Activated CD8-positive, alpha-beta T cell treated with anti-CD3 and anti-CD28 coated beads, Interleukin-2, amount 10 ng/mL, durations not matched to agents 7 days and 5 days (primary cell): ENCODE results near the gene BDNF. TPM values are rescaled to one million over a fixed set of nuclear protein-coding genes. Genes with fewer than 3 reads are reported as not detected.

Experiments
- ATAC-seq: fragments of 150-1000 bp; cut with Tn5 transposase; one replicate; pipeline ENCODE4 v1.10.0; 2021; ENCODE audit warnings: moderate library complexity
- CTCF ChIA-PET: fragments of 350-600 bp; sonication (Branson Sonifier 250); formaldehyde crosslinking; loops from one replicate; lab custom pipeline; 2021; ENCODE audit warnings: antibody characterized with exemption; lab: Charles Lee
- POLR2A ChIA-PET: fragments of 350-600 bp; sonication (Branson Sonifier 250); formaldehyde crosslinking; loops from one replicate; lab custom pipeline; 2021; ENCODE audit warnings: antibody characterized with exemption; lab: Charles Lee
- DNase-seq: peaks from one replicate; pipeline ENCODE4 v3.0.0-alpha.2; 2020
- H3K27ac Mint-ChIP-seq: one replicate; pipeline ENCODE4 v1.8.0; 2021; ENCODE audit warnings: mild to moderate bottlenecking, mixed read lengths
- H3K27me3 Mint-ChIP-seq: one replicate; pipeline ENCODE4 v1.8.0; 2021; ENCODE audit warnings: low read depth, mixed read lengths
- H3K36me3 Mint-ChIP-seq: one replicate; pipeline ENCODE4 v1.8.0; 2021; ENCODE audit warnings: low read depth, mixed read lengths
- H3K4me1 Mint-ChIP-seq: one replicate; pipeline ENCODE4 v1.8.0; 2021; ENCODE audit warnings: low read depth, mixed read lengths
- H3K4me3 Mint-ChIP-seq: one replicate; pipeline ENCODE4 v1.8.0; 2021; ENCODE audit warnings: mild to moderate bottlenecking, mixed read lengths
- H3K9me3 Mint-ChIP-seq: one replicate; pipeline ENCODE4 v1.8.0; 2022; ENCODE audit warnings: mixed read lengths; ENCODE audit not compliant: insufficient read depth
- total RNA-seq, 2 experiments: library from RNA; stranded (reverse); gene quantifications; one replicate each; pipeline ENCODE4 v1.2.3, GENCODE V29; 2021

The BDNF gene
- total RNA-seq, 2 experiments from 2014 or later = not detected

DNA sequence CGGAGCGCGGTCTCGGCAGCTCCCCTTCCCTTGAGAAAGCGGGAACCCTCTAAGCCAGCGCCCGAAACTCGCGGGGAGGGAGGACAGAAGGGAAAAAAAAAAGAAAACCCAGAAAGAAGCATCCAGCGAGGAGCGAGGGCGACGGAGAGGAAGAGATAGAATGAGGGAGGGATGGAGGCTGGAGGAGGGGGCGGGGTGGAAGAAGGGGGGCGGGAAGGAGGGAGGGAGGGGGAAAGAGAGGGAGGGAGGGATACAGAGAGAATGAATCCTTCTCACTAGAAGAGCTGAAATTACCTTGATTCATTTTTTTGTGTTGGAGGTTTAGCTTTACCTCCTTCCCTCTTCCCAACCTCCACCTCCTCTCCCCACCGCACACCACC is 19.3 kb upstream of the BDNF start:
- peaks cover 11% of the 10 kb centered on the region for H3K9me3 Mint-ChIP-seq
- H3K4me1 Mint-ChIP-seq = peaks cover 8% of the 10 kb centered on the region
- ChIA-PET CTCF (interaction anchor here (0.9 kb wide), 1 partner anchor 13 kb away, joined by 3 read pairs; no protein-coding TSS in a partner anchor), POLR2A (no interaction called here)
- H3K36me3 Mint-ChIP-seq = peaks cover 12% of the 10 kb centered on the region
- DNase-seq (no peak), ATAC-seq (no peak)
- H3K27me3 Mint-ChIP-seq = peaks cover 64% of the 10 kb centered on the region
- no peak overlapping the region for H3K4me3 Mint-ChIP-seq
- H3K27ac Mint-ChIP-seq = no peak overlapping the region

DNA sequence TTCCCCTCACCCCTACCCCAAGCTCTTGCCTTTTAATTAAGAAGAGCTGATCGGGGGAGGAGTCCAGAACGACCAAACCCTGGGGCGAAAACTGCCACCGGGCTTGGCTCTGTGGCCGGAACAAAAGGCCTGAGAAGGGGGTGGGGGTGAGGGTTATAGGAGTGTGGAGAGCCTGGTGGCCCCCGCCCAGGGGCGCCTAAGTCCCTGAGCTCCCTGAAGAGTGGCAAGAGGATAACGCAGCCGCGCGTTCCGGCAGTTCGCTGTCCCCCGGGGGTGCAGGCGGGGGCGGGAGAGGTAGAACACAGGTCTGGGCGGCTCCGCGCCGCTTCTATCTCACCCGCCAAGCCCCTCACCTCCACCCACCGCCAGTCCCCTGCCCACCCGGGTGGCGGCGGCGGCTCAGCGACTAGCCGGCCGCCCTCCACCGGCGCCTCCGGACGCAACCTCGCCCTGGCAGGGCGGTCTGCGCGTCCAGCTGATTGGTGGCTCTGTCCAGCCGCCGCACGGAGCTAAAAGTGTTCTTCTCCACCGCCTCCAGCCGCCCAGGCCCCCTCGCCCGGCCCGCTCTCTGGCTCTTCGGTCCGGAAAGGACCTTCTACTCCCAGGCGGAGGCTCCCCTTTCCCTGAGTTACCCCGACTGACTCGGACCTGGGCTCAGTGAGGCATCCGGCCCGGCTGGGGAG is 18.7 kb upstream of the BDNF start:
- Mint-ChIP-seq H3K27me3 (peaks cover 61% of the 10 kb centered on the region), H3K27ac (no peak overlapping the region), H3K4me3 (no peak overlapping the region), H3K36me3 (peaks cover 12% of the 10 kb centered on the region), H3K4me1 (peaks cover 8% of the 10 kb centered on the region), H3K9me3 (peaks cover 11% of the 10 kb centered on the region)
- ATAC-seq (no peak), DNase-seq (no peak)
- POLR2A ChIA-PET = no interaction called here
- CTCF ChIA-PET = interaction anchor here (0.9 kb wide), 1 partner anchor 12 kb away, joined by 3 read pairs; no protein-coding TSS in a partner anchor

DNA sequence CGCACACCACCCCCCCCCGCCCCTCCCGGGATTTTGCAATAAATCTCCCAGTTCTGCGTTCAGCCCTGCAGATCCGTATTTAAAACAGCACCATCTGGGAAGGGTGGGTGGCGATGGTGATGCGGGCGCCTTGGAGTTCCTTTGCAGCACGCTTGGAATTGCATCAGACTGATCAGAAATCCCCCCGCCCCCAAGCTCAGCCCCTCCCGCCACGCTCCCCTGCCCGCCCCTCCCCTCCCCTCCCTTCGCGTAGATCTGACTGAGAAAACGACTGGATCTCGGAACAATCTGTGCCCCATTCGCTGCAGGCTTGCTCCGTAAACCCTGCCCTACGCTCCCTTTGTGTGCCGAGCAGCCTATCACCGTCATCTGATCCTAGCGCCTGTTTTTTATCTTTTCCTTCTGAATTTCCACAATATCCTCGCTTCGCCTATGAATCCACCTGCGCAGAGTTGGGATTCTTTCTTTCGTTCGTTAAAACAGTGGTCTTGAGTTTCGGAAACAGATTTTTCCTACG is 18.1 kb upstream of the BDNF start:
- ChIA-PET CTCF (no interaction called here), POLR2A (no interaction called here)
- Mint-ChIP-seq H3K9me3 (peaks cover 11% of the 10 kb centered on the region), H3K27me3 (peaks cover 57% of the 10 kb centered on the region), H3K27ac (no peak overlapping the region), H3K4me3 (no peak overlapping the region), H3K4me1 (peaks cover 8% of the 10 kb centered on the region), H3K36me3 (peaks cover 12% of the 10 kb centered on the region)
- ATAC-seq (no peak), DNase-seq (no peak)

DNA sequence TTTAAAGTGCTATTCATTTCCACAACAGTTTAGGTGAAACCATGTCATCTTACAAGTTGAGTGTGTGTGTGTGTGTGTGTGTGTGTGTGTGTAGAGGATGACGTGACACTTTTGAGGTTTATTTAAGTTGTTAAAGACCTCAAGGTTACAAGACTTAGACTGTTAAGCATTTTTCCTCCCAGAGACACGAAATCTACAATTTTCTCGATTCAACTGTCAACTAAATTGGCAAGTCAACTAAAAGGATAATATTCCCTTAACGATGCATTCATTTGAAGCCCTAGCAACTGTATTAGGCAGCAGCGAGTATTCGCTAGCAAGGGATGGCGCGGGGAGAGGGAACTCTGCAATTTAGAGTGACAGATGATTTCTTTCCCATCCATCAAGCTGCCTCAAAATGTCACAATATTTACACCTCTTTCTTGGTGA is 17.6 kb upstream of the BDNF start:
- peaks cover 12% of the 10 kb centered on the region for H3K36me3 Mint-ChIP-seq
- DNase-seq (no peak), ATAC-seq (no peak)
- H3K4me3 Mint-ChIP-seq = no peak overlapping the region
- CTCF ChIA-PET = interaction anchor here (2.4 kb wide), 1 partner anchor 15 kb away, joined by 18 read pairs; no protein-coding TSS in a partner anchor
- H3K27me3 Mint-ChIP-seq = peaks cover 51% of the 10 kb centered on the region
- peaks cover 8% of the 10 kb centered on the region for H3K4me1 Mint-ChIP-seq
- peaks cover 11% of the 10 kb centered on the region for H3K9me3 Mint-ChIP-seq
- H3K27ac Mint-ChIP-seq = no peak overlapping the region
- POLR2A ChIA-PET = no interaction called here

DNA sequence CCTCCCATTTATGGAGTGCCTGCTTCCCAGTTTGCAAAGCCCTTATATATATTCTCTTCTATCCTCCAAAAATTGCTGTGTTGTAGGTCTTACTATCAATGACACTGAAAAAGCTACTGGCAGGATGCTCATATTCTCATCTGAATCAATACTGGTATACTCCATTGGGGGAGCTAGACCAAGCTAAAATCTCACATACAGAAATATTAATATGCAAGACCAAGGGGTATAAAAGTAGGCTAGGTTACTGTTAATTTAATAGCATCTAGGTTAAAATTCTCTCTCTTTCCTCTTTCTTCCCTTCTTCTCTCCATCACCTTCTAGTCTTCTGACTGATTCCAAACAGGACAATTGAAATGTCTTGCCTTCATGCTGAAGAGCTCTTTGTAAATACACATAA is 17.1 kb upstream of the BDNF start:
- Mint-ChIP-seq H3K4me1 (peaks cover 8% of the 10 kb centered on the region), H3K27ac (no peak overlapping the region), H3K9me3 (peaks cover 11% of the 10 kb centered on the region), H3K36me3 (peaks cover 12% of the 10 kb centered on the region), H3K27me3 (peaks cover 50% of the 10 kb centered on the region), H3K4me3 (no peak overlapping the region)
- CTCF ChIA-PET = interaction anchor here (1.4 to 2.4 kb wide), 3 partner anchors 11 to 18 kb away, joined by 5 to 18 read pairs (median 6); no protein-coding TSS in a partner anchor
- POLR2A ChIA-PET = no interaction called here
- ATAC-seq (no peak), DNase-seq (no peak)

DNA sequence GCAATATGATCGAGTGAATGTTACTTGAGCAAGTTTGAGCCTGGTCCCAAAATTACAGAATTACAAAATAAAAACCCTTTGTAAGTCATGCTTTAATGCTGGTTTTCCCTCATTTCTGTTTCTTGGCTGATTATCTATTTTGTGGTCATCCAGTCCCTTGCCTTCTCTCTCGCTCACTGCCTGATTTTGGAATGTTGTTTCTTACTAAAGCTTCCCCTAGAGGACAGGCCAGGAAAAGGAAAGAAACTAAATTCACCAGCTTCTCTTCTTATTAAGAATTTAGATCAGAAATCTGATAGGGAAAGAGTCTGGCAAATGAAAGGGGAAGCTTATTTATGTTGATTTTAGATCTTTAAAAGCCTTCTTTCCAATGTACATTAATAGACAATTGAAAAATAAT is 16.6 kb upstream of the BDNF start:
- no peak for ATAC-seq
- peaks cover 11% of the 10 kb centered on the region for H3K9me3 Mint-ChIP-seq
- no peak for DNase-seq
- H3K36me3 Mint-ChIP-seq = peaks cover 12% of the 10 kb centered on the region
- H3K4me3 Mint-ChIP-seq = no peak overlapping the region
- H3K27me3 Mint-ChIP-seq = peaks cover 47% of the 10 kb centered on the region
- H3K27ac Mint-ChIP-seq = no peak overlapping the region
- CTCF ChIA-PET = interaction anchor here (1.4 to 2.4 kb wide), 3 partner anchors 11 to 18 kb away, joined by 5 to 18 read pairs (median 6); no protein-coding TSS in a partner anchor
- H3K4me1 Mint-ChIP-seq = peaks cover 5% of the 10 kb centered on the region
- POLR2A ChIA-PET = no interaction called here

DNA sequence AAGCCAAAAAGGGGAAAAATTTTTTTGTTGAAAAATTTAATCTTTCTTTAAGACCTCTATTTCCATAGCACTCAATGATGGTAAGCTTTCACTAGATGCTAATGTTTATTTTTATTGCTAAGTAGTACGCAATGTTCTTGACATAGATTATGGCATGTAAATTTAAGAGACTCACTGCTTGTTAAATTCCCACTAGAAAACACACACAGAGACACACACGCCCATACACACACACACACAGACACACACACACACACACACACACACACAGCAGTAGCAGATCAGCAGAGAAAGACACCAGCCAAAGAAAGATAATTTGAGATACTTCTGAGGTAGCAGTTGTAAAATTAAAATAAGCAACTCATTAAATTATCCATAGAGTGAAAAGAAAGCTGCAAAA is 16.0 kb upstream of the BDNF start:
- Mint-ChIP-seq H3K9me3 (peaks cover 10% of the 10 kb centered on the region), H3K36me3 (peaks cover 12% of the 10 kb centered on the region), H3K4me3 (no peak overlapping the region), H3K27me3 (peaks cover 40% of the 10 kb centered on the region), H3K27ac (no peak overlapping the region), H3K4me1 (no peaks in the 10 kb centered on the region)
- ATAC-seq = no peak
- POLR2A ChIA-PET = no interaction called here
- CTCF ChIA-PET = interaction anchor here (1.4 to 2.4 kb wide), 3 partner anchors 10 to 17 kb away, joined by 5 to 18 read pairs (median 6); no protein-coding TSS in a partner anchor
- no peak for DNase-seq

DNA sequence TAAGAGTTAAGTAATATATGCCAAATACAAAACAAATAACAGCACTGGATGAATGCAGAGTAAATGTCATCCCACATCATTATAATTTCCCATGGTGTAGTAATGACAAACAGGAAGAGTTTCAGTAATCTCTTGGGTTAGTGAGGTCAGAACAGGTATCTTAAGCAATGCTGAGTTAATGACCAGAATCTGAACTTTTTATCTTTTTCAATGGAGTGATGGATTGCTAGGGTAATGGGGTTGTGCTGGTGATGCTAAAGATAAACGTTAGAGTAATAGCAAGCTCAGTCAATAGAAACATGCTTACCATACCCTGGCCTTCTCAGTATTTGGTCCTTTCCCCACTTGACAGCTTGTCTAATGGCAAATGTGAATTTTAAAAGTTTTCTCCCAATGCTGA is 11.5 kb upstream of the BDNF start:
- Mint-ChIP-seq H3K36me3 (no peaks in the 10 kb centered on the region), H3K4me1 (no peaks in the 10 kb centered on the region), H3K4me3 (no peak overlapping the region), H3K9me3 (no peaks in the 10 kb centered on the region), H3K27ac (no peak overlapping the region), H3K27me3 (peaks cover 13% of the 10 kb centered on the region)
- no peak for DNase-seq
- CTCF ChIA-PET = interaction anchor here (1.0 kb wide), 1 partner anchor 13 kb away, joined by 5 read pairs; no protein-coding TSS in a partner anchor
- POLR2A ChIA-PET = no interaction called here
- ATAC-seq = no peak

DNA sequence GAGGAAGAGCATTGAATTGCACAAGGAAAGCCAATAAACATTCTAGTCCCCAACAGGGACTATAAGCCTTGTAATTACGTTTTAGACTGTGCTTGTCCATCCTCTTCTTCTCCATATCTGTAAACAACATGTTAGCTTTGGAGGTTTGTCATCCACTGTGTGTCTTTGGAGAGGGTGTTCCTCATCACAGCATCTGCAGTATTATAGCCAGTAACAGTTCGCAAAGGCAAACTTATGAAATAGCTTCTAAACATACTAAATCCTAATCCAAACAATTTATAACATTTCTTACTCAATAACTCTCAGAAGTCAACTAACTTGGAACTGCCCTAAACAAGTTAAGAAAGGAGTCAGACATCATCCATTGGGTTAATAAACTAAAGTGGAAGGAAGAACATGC is 10.3 kb upstream of the BDNF start:
- POLR2A ChIA-PET = no interaction called here
- no peak for ATAC-seq
- DNase-seq = no peak
- no peaks in the 10 kb centered on the region for H3K36me3 Mint-ChIP-seq
- H3K4me1 Mint-ChIP-seq = no peaks in the 10 kb centered on the region
- peaks cover 13% of the 10 kb centered on the region for H3K27me3 Mint-ChIP-seq
- H3K9me3 Mint-ChIP-seq = no peaks in the 10 kb centered on the region
- CTCF ChIA-PET = interaction anchor here (0.9 to 1.0 kb wide), 2 partner anchors 10 to 12 kb away, joined by 3 to 5 read pairs; no protein-coding TSS in a partner anchor
- no peak overlapping the region for H3K4me3 Mint-ChIP-seq
- H3K27ac Mint-ChIP-seq = no peak overlapping the region

DNA sequence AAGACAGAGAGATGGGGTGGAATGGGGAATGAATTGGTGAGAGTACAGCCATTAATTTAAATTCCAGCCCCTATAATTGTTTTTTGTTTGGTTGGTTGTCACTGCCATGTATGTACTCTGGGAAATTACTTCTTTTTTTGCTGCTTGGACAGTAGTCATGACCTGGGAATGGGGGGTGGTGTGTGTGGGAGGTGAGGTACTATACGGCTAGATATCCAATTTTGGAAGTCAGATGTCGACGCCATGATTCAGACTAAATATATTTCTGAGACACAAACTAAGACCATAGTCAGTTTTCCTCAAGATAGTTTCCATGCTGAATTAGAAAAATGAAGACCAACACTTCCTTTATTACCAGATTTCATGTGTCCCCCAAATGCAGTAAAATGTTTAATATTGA is 7.4 kb upstream of the BDNF start:
- ChIA-PET CTCF (no interaction called here), POLR2A (no interaction called here)
- no peaks in the 10 kb centered on the region for H3K9me3 Mint-ChIP-seq
- no peaks in the 10 kb centered on the region for H3K36me3 Mint-ChIP-seq
- no peak for ATAC-seq
- H3K27me3 Mint-ChIP-seq = peaks cover 23% of the 10 kb centered on the region
- no peaks in the 10 kb centered on the region for H3K4me1 Mint-ChIP-seq
- DNase-seq = no peak
- no peak overlapping the region for H3K4me3 Mint-ChIP-seq
- no peak overlapping the region for H3K27ac Mint-ChIP-seq

DNA sequence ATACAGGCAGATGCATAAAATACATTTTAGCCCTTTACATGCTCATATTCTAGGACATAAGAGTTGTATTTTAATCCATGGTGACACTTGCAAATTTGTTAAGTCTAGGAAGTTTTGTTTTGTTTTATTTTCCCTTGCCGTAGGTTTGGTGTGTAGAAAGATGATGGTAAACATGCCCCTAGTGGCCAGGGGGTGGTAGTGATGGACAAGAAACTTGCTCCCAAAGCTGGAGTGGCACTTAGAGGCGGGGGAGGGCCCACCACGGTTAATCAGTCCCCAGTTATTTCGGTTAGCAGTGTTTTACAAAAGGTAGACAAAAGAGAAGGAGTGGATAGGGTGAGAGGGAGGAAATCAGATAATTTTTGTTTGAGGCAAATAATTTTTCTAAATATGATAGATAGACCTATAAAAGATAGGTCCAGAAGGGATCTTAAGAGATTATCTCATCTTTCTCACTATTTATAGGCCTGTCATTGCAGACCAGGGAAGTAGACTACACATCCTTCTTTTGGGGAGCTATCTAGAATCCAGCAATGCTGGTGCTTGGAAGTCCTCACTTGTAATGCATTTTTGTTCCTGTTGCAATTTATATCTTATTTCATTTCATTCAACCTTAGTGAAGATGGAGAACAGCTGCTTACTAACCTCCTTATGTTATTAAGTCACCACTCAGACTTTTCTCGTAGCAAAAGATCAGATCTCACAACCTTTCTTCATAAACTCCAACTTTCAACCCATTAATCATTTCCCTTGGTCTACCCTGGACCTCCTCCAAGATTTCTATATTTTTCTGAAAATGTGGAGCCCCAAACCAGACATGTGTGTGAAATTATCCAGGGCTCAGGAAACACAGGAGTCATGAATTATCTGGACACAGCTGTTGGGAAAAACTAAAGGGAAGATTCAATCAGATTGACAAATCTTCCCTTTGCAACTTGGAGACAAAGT is 5.9 kb upstream of the BDNF start:
- DNase-seq (no peak), ATAC-seq (no peak)
- ChIA-PET CTCF (interaction anchor here (1.0 to 1.7 kb wide), 3 partner anchors 10 to 13 kb away, joined by 3 to 5 read pairs (median 4); no protein-coding TSS in a partner anchor), POLR2A (no interaction called here)
- Mint-ChIP-seq H3K27me3 (peaks cover 33% of the 10 kb centered on the region), H3K9me3 (no peaks in the 10 kb centered on the region), H3K36me3 (no peaks in the 10 kb centered on the region), H3K4me3 (no peak overlapping the region), H3K27ac (no peak overlapping the region), H3K4me1 (peaks cover 6% of the 10 kb centered on the region)
